ENCODE results near the gene EGFL7.
"Not testable (repeated sequence)": the region's sequence is repeated elsewhere in the genome, so short reads cannot be mapped to it uniquely, and the experiment has no call there.

Gene EGFL7

DNA sequence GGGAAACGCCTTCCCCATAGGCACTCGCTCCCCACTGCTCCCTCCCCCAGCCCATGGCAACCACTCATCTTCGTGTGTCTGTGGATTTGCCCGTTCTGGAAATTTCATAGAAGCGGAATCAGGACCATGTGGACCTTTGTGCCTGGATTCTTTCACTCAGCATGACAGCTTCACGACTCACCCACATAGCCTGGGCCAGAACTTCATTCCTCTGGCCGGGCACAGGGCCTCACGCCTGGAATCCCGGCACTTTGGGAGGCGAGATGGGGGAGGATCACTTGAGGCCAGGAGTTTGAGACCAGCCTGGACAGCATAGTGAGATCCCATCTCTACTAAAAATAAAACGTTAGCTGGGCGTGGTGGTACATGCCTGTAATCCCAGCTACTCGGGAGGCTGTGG lies 37.6 kb downstream of the EGFL7 start:
- TF ChIP-seq, protein P1, sequence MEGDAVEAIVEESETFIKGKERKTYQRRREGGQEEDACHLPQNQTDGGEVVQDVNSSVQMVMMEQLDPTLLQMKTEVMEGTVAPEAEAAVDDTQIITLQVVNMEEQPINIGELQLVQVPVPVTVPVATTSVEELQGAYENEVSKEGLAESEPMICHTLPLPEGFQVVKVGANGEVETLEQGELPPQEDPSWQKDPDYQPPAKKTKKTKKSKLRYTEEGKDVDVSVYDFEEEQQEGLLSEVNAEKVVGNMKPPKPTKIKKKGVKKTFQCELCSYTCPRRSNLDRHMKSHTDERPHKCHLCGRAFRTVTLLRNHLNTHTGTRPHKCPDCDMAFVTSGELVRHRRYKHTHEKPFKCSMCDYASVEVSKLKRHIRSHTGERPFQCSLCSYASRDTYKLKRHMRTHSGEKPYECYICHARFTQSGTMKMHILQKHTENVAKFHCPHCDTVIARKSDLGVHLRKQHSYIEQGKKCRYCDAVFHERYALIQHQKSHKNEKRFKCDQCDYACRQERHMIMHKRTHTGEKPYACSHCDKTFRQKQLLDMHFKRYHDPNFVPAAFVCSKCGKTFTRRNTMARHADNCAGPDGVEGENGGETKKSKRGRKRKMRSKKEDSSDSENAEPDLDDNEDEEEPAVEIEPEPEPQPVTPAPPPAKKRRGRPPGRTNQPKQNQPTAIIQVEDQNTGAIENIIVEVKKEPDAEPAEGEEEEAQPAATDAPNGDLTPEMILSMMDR (IDR thresholded peaks at IDR 0.05; ENCODE audit: low read depth, low read length, missing control alignments) = no peak
- H3K4me3 ChIP-seq (ENCODE audit: low read depth, low read length) = no peak overlapping the region
- DNase-seq (ENCODE audit: low read depth) = no peak

DNA sequence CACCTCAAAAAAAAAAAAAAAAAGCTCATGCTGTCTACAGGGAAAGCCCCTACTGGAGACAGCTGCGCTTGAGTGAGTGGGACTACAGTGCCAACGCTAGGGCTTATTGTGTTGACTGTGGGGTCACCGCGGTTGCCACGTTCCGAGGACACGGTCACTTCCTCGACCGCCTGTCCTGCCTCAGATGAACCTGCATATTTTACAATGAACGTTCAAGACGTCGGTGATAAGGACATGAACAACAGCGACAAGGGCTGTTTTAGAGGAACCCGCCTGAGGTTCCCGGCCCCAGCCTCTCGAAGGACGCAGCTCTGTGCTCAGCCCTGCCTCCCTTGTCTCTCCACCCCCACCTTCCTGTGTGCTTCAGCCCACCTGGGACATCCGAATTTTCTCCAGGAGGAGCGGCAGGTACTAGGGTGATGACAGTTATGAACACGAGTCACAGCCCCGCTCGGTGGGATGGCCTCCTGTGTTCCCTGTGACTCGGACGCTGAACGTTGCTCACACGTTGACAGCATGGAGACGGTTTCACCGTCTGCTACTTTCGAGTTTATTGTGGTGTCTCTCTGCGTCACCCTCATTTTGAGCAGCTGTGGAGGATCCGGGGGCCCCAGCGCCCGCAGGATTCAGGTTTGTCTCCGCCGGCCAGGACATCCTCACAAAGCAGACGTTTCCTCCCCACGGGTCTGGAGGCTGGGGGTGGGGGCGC lies 38.4 kb downstream of the EGFL7 start:
- DNase-seq (ENCODE audit: low read depth) = no peak
- peak overlapping the region; percentile 36 for H3K4me3 ChIP-seq (ENCODE audit: low read depth, low read length)
- TF ChIP-seq, protein P1 (IDR thresholded peaks at IDR 0.05; ENCODE audit: low read depth, low read length, missing control alignments) = no peak

DNA sequence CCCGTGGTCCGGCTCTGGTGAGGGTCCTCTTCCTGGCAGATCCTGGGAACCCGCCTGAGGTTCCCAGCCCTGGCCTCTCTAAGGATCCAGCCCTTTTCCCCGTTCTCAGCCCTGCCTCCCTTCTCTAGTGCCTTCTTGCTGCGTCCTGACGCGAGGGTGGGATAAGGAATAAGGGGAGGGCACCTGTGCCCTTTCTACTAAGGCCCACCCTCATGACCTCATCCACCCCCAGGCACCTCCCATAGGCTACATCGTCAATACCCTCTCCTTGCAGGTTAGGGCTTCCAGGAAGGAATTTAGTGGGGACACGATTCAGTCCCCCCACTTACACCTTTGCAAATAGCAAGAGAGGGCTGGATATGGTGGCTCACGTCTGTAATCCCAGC lies 38.9 kb downstream of the EGFL7 start:
- TF ChIP-seq, protein P1 (IDR thresholded peaks at IDR 0.05; ENCODE audit: low read depth, low read length, missing control alignments) = no peak
- H3K4me3 ChIP-seq (ENCODE audit: low read depth, low read length) = no peak overlapping the region
- no peak for DNase-seq (ENCODE audit: low read depth)

DNA sequence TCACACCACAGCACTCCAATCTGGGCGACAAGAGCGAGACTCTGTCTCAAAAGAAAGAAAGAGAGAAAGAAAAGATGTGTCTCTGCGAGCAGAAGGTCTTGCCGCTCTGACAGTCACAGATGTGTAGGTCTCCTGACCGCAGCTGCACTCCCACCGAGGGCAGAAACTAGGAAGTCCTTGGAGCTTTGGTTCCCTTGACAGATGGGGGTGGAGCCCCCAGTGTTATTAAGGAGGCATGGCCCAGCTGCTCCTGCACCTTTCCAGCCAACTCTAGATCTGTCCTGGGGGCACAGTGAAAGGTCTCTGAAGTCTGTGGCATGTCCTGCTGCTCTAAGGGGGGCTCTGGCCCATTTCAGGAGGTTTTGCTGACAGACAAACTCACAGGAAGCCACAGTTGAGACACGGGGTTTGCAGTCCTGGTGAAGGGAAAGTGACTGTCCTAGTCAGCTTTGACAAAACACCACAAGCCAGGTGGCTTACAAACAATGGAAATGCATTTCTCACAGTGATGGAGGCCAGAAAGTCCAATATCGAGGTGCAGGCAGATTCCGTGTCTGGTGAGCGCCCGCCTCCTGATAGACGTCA lies 40.7 kb downstream of the EGFL7 start:
- DNase-seq (ENCODE audit: low read depth) = no peak
- H3K4me3 ChIP-seq (ENCODE audit: low read depth, low read length) = no peak overlapping the region
- TF ChIP-seq, protein P1 (IDR thresholded peaks at IDR 0.05; ENCODE audit: low read depth, low read length, missing control alignments) = no peak

DNA sequence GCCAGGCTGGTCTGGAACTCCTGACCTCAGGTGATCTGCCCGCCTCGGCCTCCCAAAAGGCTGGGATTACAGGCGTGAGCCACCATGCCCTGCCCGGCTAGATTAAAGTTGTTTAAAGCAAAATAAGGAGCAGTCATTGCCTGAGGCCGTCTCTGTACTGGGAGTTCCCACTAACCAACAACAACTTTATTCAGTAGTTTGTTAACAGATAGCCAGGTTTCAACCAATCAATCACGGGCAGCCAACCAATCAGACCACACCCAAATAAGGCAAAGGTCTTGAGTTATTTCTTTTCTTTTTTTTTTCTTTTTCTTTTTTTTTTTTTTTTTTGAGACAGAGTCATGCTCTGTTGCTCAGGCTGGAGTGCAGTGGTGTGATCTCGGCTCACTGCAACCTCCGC lies 42.0 kb downstream of the EGFL7 start:
- not testable (repeated sequence) for H3K4me3 ChIP-seq (ENCODE audit: low read depth, low read length); DNase-seq (ENCODE audit: low read depth)

DNA sequence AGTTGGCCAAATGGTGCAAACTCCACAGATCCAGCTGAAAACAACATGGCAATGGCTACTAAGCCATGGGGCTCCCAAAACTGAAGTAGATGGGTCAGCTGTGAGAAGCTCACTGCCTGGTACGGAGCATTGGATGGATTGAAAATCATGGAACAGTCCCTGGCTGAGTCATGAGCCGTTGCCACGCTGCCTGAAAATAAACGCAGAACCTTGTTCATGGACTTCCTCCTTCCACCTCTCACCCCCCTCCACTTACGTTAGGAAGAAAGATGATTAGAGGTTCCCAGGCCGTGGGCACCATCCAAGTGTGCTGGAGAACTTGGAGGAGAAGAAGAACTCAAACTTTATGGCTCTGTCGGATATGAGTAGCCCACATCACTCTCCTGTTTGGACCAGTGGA lies 42.8 kb downstream of the EGFL7 start:
- TF ChIP-seq, protein P1 (IDR thresholded peaks at IDR 0.05; ENCODE audit: low read depth, low read length, missing control alignments) = no peak
- no peak overlapping the region for H3K4me3 ChIP-seq (ENCODE audit: low read depth, low read length)
- no peak for DNase-seq (ENCODE audit: low read depth)

DNA sequence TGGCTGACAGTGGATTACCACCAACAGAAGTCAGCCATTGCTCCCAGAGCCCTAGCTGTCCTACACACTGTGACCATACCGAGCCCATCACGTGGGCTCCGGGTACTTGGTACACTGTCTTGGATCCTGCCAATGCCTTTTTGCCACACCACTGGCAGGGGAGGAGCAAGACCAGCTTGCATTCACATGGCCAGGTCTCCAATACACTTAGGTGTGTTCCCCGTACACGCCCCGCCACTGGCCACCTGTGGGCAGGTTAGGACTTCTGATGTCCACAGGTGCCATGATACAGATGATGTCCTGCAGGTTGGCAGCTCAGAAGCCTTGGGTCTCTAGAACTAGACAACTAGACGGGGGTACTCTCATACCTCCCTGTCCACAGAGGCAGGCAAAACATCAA lies 44.3 kb downstream of the EGFL7 start:
- H3K4me3 ChIP-seq (ENCODE audit: low read depth, low read length) = no peak overlapping the region
- no peak for DNase-seq (ENCODE audit: low read depth)
- TF ChIP-seq, protein P1 (IDR thresholded peaks at IDR 0.05; ENCODE audit: low read depth, low read length, missing control alignments) = no peak

Measured in GM12864 (cell line).